Neural cell (in vitro differentiated cells): ENCODE measurements around the gene SERTAD3.

ENCODE experiments used
- CTCF ChIP-seq: fragments of 450-650 bp; IDR thresholded peaks from 2 replicates; pipeline ENCODE4 v1.5.1; 2014; ENCODE audit warnings: antibody characterized with exemption, mild to moderate bottlenecking, moderate library complexity; ENCODE audit not compliant: poor library complexity, severe bottlenecking
- EP300 ChIP-seq: fragments of 450-650 bp; conservative IDR thresholded peaks from 2 replicates; pipeline ENCODE4 v1.6.1; 2014; ENCODE audit warnings: antibody characterized with exemption, mild to moderate bottlenecking, moderate library complexity; ENCODE audit not compliant: poor library complexity, severe bottlenecking
- EZH2 ChIP-seq: fragments of 200-600, 300-800 bp; shearing (Covaris generic), sonication (generic); IDR thresholded peaks from 2 replicates; pipeline ENCODE4 v1.6.1; 2014; ENCODE audit warnings: antibody characterized with exemption, low read length, borderline replicate concordance, mild to moderate bottlenecking; ENCODE audit not compliant: insufficient read depth, poor library complexity, severe bottlenecking
- POLR2AphosphoS5 ChIP-seq: IDR thresholded peaks from 2 replicates; pipeline ENCODE4 v1.6.1; 2012
- RAD21 ChIP-seq: fragments of 450-650 bp; conservative IDR thresholded peaks from 2 replicates; pipeline ENCODE4 v1.6.1; 2014; ENCODE audit warnings: antibody characterized with exemption, mild to moderate bottlenecking, moderate library complexity
- SMC3 ChIP-seq: fragments of 450-650 bp; conservative IDR thresholded peaks from 2 replicates; pipeline ENCODE4 v1.6.1; 2014; ENCODE audit warnings: antibody characterized with exemption, mild to moderate bottlenecking, moderate library complexity; ENCODE audit not compliant: poor library complexity
- TF ChIP-seq, protein P1 (sequence below): IDR thresholded peaks from 2 replicates; pipeline ENCODE4 v1.6.1; 2012; ENCODE audit warnings: borderline replicate concordance

DNA sequence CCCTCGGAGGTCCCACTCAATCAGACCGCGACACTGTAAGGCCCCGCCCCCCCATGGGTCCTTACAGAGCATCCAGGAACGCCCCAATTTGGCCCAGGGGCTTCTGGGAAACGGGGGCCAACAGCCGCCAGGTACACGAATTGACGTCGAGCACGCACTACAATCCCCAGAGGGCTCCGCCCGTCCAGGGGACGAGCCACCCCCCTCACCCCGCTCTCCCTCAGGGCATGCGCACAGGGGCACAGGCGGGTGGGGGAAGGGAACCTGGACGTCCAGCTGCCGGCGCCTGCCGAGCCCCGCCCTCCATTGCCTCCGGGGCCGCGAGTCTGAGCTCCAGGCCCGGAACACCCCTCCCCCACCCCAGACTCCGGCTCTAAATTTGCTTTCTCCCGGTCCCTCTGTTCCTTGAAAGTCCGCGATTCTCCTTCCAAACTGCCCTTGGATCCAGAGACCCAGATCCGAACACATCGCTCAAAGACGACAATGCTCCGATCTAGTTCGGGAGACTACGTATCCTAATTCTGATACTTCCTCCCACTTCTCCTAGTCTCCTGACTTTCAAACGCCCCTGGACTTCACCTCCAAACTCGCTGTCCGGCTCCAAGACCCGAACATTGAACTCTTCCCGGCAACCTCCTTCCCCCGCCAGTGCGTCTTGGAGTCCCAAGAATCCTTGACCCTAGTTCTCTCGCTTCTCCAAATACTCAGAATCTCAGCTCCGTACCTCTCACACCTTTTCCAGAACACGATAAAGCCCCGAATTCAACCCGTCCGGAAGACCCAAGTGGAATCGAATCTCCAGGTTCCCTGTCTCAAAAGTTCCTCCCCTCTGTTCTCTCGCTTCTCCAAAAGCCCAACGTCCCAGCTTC is 770 bp downstream of the SERTAD3 start:
- no peak for TF ChIP-seq EZH2
- no peak for TF ChIP-seq CTCF
- TF ChIP-seq, protein P1, sequence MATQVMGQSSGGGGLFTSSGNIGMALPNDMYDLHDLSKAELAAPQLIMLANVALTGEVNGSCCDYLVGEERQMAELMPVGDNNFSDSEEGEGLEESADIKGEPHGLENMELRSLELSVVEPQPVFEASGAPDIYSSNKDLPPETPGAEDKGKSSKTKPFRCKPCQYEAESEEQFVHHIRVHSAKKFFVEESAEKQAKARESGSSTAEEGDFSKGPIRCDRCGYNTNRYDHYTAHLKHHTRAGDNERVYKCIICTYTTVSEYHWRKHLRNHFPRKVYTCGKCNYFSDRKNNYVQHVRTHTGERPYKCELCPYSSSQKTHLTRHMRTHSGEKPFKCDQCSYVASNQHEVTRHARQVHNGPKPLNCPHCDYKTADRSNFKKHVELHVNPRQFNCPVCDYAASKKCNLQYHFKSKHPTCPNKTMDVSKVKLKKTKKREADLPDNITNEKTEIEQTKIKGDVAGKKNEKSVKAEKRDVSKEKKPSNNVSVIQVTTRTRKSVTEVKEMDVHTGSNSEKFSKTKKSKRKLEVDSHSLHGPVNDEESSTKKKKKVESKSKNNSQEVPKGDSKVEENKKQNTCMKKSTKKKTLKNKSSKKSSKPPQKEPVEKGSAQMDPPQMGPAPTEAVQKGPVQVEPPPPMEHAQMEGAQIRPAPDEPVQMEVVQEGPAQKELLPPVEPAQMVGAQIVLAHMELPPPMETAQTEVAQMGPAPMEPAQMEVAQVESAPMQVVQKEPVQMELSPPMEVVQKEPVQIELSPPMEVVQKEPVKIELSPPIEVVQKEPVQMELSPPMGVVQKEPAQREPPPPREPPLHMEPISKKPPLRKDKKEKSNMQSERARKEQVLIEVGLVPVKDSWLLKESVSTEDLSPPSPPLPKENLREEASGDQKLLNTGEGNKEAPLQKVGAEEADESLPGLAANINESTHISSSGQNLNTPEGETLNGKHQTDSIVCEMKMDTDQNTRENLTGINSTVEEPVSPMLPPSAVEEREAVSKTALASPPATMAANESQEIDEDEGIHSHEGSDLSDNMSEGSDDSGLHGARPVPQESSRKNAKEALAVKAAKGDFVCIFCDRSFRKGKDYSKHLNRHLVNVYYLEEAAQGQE = no peak
- peak; percentile 23 for TF ChIP-seq EP300
- peak; percentile 33 for TF ChIP-seq RAD21
- TF ChIP-seq SMC3 = peak; percentile 15
- peak; percentile 54 for TF ChIP-seq POLR2AphosphoS5
